ENCODE data around the gene SPATA1.

SPATA1 gene

DNA sequence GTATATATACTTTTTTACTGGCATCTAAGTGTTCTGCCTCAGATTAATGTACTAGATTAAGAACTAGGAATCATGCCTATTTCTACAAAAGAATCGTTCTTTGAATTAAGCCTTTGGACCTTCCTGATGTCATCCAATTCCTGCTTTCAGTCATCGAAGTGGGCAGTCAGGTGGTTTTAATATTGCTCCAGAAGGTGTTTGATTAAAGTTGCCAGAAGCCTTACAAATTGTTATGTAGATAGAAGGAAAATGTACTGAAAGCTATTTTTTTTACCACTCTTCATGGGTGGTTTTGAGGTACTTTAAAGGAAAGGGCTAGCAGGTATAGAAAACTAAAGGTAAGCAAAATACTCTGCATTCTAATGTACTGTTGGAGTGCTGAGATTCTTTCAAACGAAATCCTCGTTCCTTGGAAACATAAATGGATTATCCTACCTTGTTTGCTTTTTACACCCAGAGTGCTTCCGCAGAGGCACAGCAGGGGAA lies 67.3 kb downstream of the SPATA1 start:
- DNase-seq (ENCODE audit: extremely low read depth, insufficient read length): no peak
- TF ChIP-seq, protein P1, sequence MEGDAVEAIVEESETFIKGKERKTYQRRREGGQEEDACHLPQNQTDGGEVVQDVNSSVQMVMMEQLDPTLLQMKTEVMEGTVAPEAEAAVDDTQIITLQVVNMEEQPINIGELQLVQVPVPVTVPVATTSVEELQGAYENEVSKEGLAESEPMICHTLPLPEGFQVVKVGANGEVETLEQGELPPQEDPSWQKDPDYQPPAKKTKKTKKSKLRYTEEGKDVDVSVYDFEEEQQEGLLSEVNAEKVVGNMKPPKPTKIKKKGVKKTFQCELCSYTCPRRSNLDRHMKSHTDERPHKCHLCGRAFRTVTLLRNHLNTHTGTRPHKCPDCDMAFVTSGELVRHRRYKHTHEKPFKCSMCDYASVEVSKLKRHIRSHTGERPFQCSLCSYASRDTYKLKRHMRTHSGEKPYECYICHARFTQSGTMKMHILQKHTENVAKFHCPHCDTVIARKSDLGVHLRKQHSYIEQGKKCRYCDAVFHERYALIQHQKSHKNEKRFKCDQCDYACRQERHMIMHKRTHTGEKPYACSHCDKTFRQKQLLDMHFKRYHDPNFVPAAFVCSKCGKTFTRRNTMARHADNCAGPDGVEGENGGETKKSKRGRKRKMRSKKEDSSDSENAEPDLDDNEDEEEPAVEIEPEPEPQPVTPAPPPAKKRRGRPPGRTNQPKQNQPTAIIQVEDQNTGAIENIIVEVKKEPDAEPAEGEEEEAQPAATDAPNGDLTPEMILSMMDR (IDR thresholded peaks at IDR 0.05; ENCODE audit: insufficient read depth, low read length, poor library complexity, severe bottlenecking): no peak
- H3K4me3 ChIP-seq (replicated peaks; ENCODE audit: low read depth, low read length): peak overlapping the region; percentile 84
- no peaks in the 10 kb centered on the region for H3K27me3 ChIP-seq (replicated peaks; ENCODE audit: control insufficient read depth, insufficient read depth, low read length)
- no peaks in the 10 kb centered on the region; the same call in 1 of the 2 replicates for H3K36me3 ChIP-seq (ENCODE audit: control insufficient read depth, insufficient read depth, low read length)

DNA sequence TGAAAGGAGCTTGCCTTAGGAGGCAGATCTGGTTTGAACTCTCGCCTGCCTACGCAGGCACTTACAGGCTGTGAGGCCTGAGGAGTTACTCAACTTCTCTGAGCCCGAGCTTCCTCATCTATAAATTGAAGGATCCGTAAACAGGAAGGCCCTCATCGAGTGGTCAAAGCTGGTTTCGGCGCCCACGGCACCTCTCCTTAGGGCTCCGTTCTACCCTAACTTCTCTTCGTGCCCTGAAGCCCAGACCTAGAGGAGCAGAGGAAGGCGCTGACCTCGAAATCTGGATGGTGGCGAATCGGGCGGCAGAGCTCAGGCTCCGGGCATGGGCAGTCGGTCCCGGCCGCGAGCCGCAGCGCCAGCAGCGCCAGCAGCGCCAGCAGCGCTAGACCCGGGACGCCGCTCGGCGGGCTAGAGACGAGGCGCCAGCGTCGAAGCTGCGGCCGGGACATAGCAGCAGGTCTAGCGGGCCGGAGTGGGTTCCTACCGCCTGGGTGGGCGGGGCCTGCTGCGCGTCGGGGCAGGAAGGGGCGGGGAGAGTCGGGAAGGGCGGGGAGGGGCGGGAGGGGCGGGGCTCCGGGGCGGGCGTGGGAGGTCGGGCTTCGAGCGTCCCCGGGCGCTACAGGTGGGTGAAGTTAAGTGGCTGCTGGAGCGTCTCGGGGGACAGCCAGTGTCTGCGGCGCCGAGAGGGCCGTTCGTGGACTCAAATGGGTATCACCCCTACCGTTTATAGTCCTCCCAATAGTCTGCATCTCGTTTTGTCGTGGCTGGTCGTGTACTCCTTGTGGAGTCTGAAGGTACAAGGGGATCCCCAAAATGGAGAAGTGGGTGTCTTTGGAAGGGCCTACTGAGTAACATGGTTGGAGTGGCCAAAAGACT lies 68.0 kb downstream of the SPATA1 start, which contains the start of gene CTBS:
CTBS (minus strand) TSS at position 474 of the 876 bp plus-strand sequence; CDS start at position 449, 25 bp downstream.
- peak within 1 kb of the TSS; percentile 84 for H3K4me3 ChIP-seq (replicated peaks; ENCODE audit: low read depth, low read length)
- TF ChIP-seq, protein P1 (IDR thresholded peaks at IDR 0.05; ENCODE audit: insufficient read depth, low read length, poor library complexity, severe bottlenecking): no peak
- H3K27me3 ChIP-seq (replicated peaks; ENCODE audit: control insufficient read depth, insufficient read depth, low read length): no peaks in the 10 kb centered on the region
- DNase-seq (ENCODE audit: extremely low read depth, insufficient read length): peak; percentile 89
- no peaks in the 10 kb centered on the region; the same call in 1 of the 2 replicates for H3K36me3 ChIP-seq (ENCODE audit: control insufficient read depth, insufficient read depth, low read length)

DNA sequence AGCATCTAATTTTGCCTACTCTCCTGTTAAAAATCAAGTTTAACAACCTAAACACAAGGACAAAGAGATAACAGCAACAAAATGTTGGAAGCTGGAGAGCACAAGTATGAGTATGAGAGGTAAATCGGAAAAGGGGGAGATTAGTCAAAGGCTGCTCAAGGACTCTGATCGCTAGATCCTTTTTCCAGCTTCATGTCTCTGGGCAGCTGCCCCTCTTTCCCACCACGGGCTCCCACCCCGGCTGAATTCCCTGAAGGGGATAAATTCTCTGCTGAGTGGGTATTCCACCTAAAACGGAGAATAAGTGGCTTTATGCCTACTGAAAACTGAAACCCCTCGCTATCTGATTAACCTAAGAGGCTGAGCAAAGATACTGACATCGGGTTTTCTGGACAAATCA lies 68.8 kb downstream of the SPATA1 start:
- TF ChIP-seq, protein P1 (IDR thresholded peaks at IDR 0.05; ENCODE audit: insufficient read depth, low read length, poor library complexity, severe bottlenecking): no peak
- Histone ChIP-seq H3K4me3 (replicated peaks; ENCODE audit: low read depth, low read length) (peak overlapping the region; percentile 77), H3K27me3 (replicated peaks; ENCODE audit: control insufficient read depth, insufficient read depth, low read length) (no peaks in the 10 kb centered on the region), H3K36me3 (ENCODE audit: control insufficient read depth, insufficient read depth, low read length) (no peaks in the 10 kb centered on the region; the same call in 1 of the 2 replicates)
- DNase-seq (ENCODE audit: extremely low read depth, insufficient read length): no peak

DNA sequence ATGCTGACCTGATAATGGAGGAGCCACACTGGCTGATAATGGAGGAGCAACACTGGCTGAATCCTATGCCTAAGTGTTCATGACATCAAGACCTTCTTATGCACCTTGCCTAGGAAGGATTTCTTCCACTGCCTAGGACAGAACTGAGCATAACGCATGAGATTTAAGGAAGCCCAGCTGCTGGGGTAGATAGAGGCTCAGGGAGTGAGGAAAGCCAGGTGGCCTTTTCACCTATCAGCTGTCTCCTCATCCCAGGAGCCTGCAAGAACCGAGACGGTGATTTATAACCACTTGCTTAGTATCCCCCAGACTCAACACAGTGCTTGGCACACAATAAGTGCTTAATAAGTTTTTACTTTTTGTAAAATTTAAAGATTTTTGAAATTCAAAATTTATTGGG lies 75.5 kb downstream of the SPATA1 start:
- H3K27me3 ChIP-seq (replicated peaks; ENCODE audit: control insufficient read depth, insufficient read depth, low read length): no peaks in the 10 kb centered on the region
- DNase-seq (ENCODE audit: extremely low read depth, insufficient read length): no peak
- no peak overlapping the region for H3K4me3 ChIP-seq (replicated peaks; ENCODE audit: low read depth, low read length)
- TF ChIP-seq, protein P1 (IDR thresholded peaks at IDR 0.05; ENCODE audit: insufficient read depth, low read length, poor library complexity, severe bottlenecking): no peak
- no peaks in the 10 kb centered on the region for H3K36me3 ChIP-seq (ENCODE audit: control insufficient read depth, insufficient read depth, low read length)

DNA sequence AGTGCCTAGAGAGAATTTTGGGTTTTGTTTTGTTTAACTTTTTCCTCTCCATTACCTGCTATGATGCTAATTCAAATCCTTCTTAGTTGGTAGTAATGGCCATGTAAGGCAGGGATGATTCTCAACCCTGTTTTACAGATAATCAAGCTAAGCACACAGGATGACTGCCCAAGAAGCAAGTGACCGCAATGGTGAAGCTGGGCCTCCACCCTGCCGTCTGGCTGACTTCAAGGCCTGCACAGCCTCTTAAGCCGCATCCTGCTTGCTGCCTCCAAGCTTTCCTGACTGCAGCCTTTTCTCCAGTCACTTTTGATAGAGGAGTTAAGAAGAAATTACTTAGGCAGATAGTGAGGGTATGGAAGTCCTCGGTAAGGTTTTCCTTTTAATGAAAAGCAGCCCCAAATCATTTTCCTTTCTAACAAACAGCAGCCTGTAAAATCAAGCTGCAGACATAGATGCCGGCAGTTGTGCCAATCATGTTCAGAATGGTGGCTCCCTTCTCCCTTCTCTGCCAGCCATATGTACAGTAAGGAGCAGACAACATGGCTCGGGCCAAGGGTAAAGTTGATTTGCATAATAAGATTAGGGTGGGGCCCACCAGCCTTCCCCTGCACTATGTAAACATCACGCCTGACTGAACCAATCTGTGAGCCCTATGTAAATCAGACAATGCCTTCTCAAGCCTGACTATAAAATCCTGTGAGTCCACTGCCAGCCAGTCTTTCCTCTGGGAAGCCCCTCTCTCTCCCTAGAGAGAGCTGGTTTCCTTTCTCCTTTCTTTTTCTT lies 76.8 kb downstream of the SPATA1 start:
- Histone ChIP-seq H3K36me3 (ENCODE audit: control insufficient read depth, insufficient read depth, low read length) (no peaks in the 10 kb centered on the region), H3K4me3 (replicated peaks; ENCODE audit: low read depth, low read length) (no peak overlapping the region), H3K27me3 (replicated peaks; ENCODE audit: control insufficient read depth, insufficient read depth, low read length) (no peaks in the 10 kb centered on the region)
- DNase-seq (ENCODE audit: extremely low read depth, insufficient read length): no peak
- TF ChIP-seq, protein P1 (IDR thresholded peaks at IDR 0.05; ENCODE audit: insufficient read depth, low read length, poor library complexity, severe bottlenecking): no peak
